OCI-LY7 (cell line): ENCODE measurements around the gene ANKFN1. TPM values are rescaled to one million over a fixed set of nuclear protein-coding genes. Genes with fewer than 3 reads are reported as not detected.

Source experiments
- BruUV-seq: library from RNA; stranded (reverse); fragments of 400-500 nt; replicated peaks from 2 replicates; lab custom pipeline; 2021; lab: Mats Ljungman, UMichigan
- CTCF ChIA-PET: fragments of 300-600 bp; sonication (Branson Sonifier 250); formaldehyde crosslinking; loops from one replicate; lab custom pipeline; 2022; ENCODE audit warnings: antibody characterized with exemption; ENCODE audit not compliant: unreplicated experiment; lab: Charles Lee
- POLR2A ChIA-PET: fragments of 300-600 bp; sonication (Branson Sonifier 250); formaldehyde crosslinking; loops from one replicate; lab custom pipeline; 2022; ENCODE audit warnings: antibody characterized with exemption; lab: Charles Lee
- DNase-seq: peaks from one replicate; pipeline ENCODE4 v3.0.0-alpha.2; 2015; ENCODE audit warnings: low spot score
- H2AFZ ChIP-seq: fragments of 200-600 bp; sonication (generic), shearing (Covaris generic); 2 replicates; pipeline ENCODE4 v1.6.1; 2014; ENCODE audit warnings: mild to moderate bottlenecking, antibody characterized with exemption, low read length, moderate library complexity
- H3K27ac ChIP-seq: fragments of 200-600 bp; sonication (generic); 2 replicates; pipeline ENCODE4 v1.5.1; 2014; ENCODE audit warnings: mixed run types, low read depth, mild to moderate bottlenecking, moderate library complexity, low read length, inconsistent platforms; ENCODE audit not compliant: poor library complexity, severe bottlenecking
- H3K36me3 ChIP-seq: fragments of 200-600 bp; sonication (generic); 2 replicates; pipeline ENCODE4 v1.6.1; 2014; ENCODE audit warnings: mild to moderate bottlenecking, antibody characterized with exemption, low read length, moderate library complexity, mixed read lengths; ENCODE audit not compliant: insufficient read depth
- H3K4me1 ChIP-seq: fragments of 200-600 bp; sonication (generic); 2 replicates; pipeline ENCODE4 v1.5.1; 2014; ENCODE audit warnings: mild to moderate bottlenecking, low read length; ENCODE audit not compliant: insufficient read depth, poor library complexity, severe bottlenecking
- H3K4me2 ChIP-seq: fragments of 200-600 bp; sonication (generic); 2 replicates; pipeline ENCODE4 v1.6.1; 2014; ENCODE audit warnings: mild to moderate bottlenecking, low read length
- H3K4me3 ChIP-seq: fragments of 200-600 bp; sonication (generic); 2 replicates; pipeline ENCODE4 v1.5.1; 2014; ENCODE audit warnings: mild to moderate bottlenecking, low read depth, low read length; ENCODE audit not compliant: poor library complexity, severe bottlenecking
- H3K79me2 ChIP-seq: fragments of 200-600 bp; sonication (generic); 2 replicates; pipeline ENCODE4 v1.6.1; 2016; ENCODE audit warnings: low read depth, mild to moderate bottlenecking, low read length, moderate library complexity, mixed read lengths; ENCODE audit not compliant: insufficient read depth
- H3K9me2 ChIP-seq: fragments of 200-600 bp; sonication (generic); 2 replicates; pipeline ENCODE4 v1.6.1; 2016; ENCODE audit warnings: mild to moderate bottlenecking, low read length, mixed read lengths; ENCODE audit not compliant: insufficient read depth
- H3K9me3 ChIP-seq: fragments of 200-600 bp; sonication (generic); 2 replicates; pipeline ENCODE4 v1.6.1; 2014; ENCODE audit warnings: mild to moderate bottlenecking, mixed run types, low read length, mixed read lengths
- H4K20me1 ChIP-seq: fragments of 200-600 bp; sonication (generic); 2 replicates; pipeline ENCODE4 v1.6.1; 2014; ENCODE audit warnings: mild to moderate bottlenecking, antibody characterized with exemption, low read length, moderate library complexity, mixed read lengths; ENCODE audit not compliant: insufficient read depth
- CTCF ChIP-seq: fragments of 200-600 bp; sonication (generic); conservative IDR thresholded peaks from 2 replicates; pipeline ENCODE4 v1.5.1; 2014; ENCODE audit warnings: mild to moderate bottlenecking, antibody characterized with exemption, low read length, moderate library complexity, mixed read lengths
- EZH2phosphoT487 ChIP-seq: fragments of 200-600 bp; sonication (generic); IDR thresholded peaks from 2 replicates; pipeline ENCODE4 v1.6.1; 2018; ENCODE audit warnings: low read depth, borderline replicate concordance, mild to moderate bottlenecking, mixed run types, antibody characterized with exemption, low read length, moderate library complexity, mixed read lengths
- intact Hi-C: fragments of 100-400 bp; cut with micrococcal nuclease; formaldehyde crosslinking; loops from one replicate; pipeline ENCODE4 v1.10.0; 2022; ENCODE audit not compliant: unreplicated experiment
- total RNA-seq, 2 experiments: library from RNA; depleted of rRNA in 1 of 2; stranded (reverse); fragments of >200 nt in 1 of 2; shearing (Covaris generic) in 1 of 2; gene quantifications; 2 replicates each; pipeline ENCODE4 v1.2.3, GENCODE V29; 2014 to 2022

ANKFN1 gene
- total RNA-seq, 2 experiments from 2014 or later, result 0.67 TPM; not detected in 1

- Histone ChIP-seq H2AFZ (no peak overlapping the region), H3K27ac (no peak overlapping the region), H3K9me3 (no peaks in the 10 kb centered on the region), H3K9me2 (no peaks in the 10 kb centered on the region), H3K36me3 (no peaks in the 10 kb centered on the region), H3K79me2 (no peaks in the 10 kb centered on the region), H3K4me1 (no peaks in the 10 kb centered on the region), H3K4me3 (no peak overlapping the region), H4K20me1 (no peaks in the 10 kb centered on the region), H3K4me2 (no peak overlapping the region)
- ChIA-PET CTCF (no interaction called here), POLR2A (no interaction called here)
- TF ChIP-seq CTCF, result no peak
- TF ChIP-seq EZH2phosphoT487, result no peak
- intact Hi-C loops, result no loop called here
- BruUV-seq, result no TSS peak
- no peak for DNase-seq
These were observed 383.5 kb downstream of the ANKFN1 start for GRCh38 chr17:56536766-56537165.

- Histone ChIP-seq H3K9me3 (no peaks in the 10 kb centered on the region), H3K36me3 (no peaks in the 10 kb centered on the region), H3K4me3 (no peak overlapping the region), H3K4me2 (no peak overlapping the region), H3K27ac (no peak overlapping the region), H2AFZ (no peak overlapping the region), H3K9me2 (no peaks in the 10 kb centered on the region), H4K20me1 (no peaks in the 10 kb centered on the region), H3K4me1 (no peaks in the 10 kb centered on the region), H3K79me2 (no peaks in the 10 kb centered on the region)
- ChIA-PET POLR2A (no interaction called here), CTCF (no interaction called here)
- no peak for DNase-seq
- TF ChIP-seq CTCF (no peak), EZH2phosphoT487 (no peak)
- BruUV-seq, result no TSS peak
- intact Hi-C loops, result no loop called here
These were observed 387.6 kb downstream of the ANKFN1 start for GRCh38 chr17:56540836-56541235.

- H2AFZ ChIP-seq, result no peak overlapping the region
- no peaks in the 10 kb centered on the region for H4K20me1 ChIP-seq
- H3K4me1 ChIP-seq, result no peaks in the 10 kb centered on the region
- H3K27ac ChIP-seq, result no peak overlapping the region
- intact Hi-C loops, result no loop called here
- H3K36me3 ChIP-seq, result no peaks in the 10 kb centered on the region
- no peak overlapping the region for H3K4me2 ChIP-seq
- no peak overlapping the region for H3K4me3 ChIP-seq
- no TSS peak for BruUV-seq
- CTCF ChIA-PET, result no interaction called here
- no peak for DNase-seq
- POLR2A ChIA-PET, result no interaction called here
- TF ChIP-seq CTCF (no peak), EZH2phosphoT487 (no peak)
- H3K9me2 ChIP-seq, result no peaks in the 10 kb centered on the region
- no peaks in the 10 kb centered on the region for H3K9me3 ChIP-seq
- H3K79me2 ChIP-seq, result no peaks in the 10 kb centered on the region
These were observed 390.0 kb downstream of the ANKFN1 start for GRCh38 chr17:56543280-56543679.
